Transverse colon (tissue), 3 donors: ENCODE measurements around the gene DMGDH.

Source experiments
- CTCF ChIP-seq, 5 experiments: fragments of 200-600 bp in 3 of 5; fragments of 450-650 bp in 2 of 5; sonication (generic) in 3 of 5; IDR thresholded peaks; 1 replicate in 2 of 5; 2 replicates in 3 of 5; pipeline ENCODE4 v1.5.1; 2016 to 2017; ENCODE audit warnings: antibody characterized with exemption in 5 of 5, inconsistent platforms in 3 of 5, mild to moderate bottlenecking in 2 of 5, moderate library complexity in 1 of 5
- POLR2A ChIP-seq: fragments of 450-650 bp; IDR thresholded peaks from one replicate; pipeline ENCODE4 v1.6.1; 2016; ENCODE audit warnings: antibody characterized with exemption, mild to moderate bottlenecking, moderate library complexity

GRCh38 chr5:79107020-79107796, 37.7 kb upstream of the DMGDH start:
- no peak for TF ChIP-seq CTCF (IDR thresholded peaks at IDR 0.05)
- TF ChIP-seq POLR2A = no peak
